GM18868 (cell line): Measurements from ENCODE around the gene PSMC2.
"Not testable (repeated sequence)": the region's sequence is repeated elsewhere in the genome, so short reads cannot be mapped to it uniquely, and the experiment has no call there.

Experiments
- ATAC-seq: cut with Tn5 transposase; IDR thresholded peaks from one replicate; pipeline ENCODE4 v1.9.1; 2021; ENCODE audit warnings: mild to moderate bottlenecking, moderate library complexity; ENCODE audit not compliant: unreplicated experiment

The PSMC2 gene

GRCh38 chr7:103373866-103374643 lies 26.6 kb downstream of the PSMC2 start:
- no peak for ATAC-seq

DNA sequence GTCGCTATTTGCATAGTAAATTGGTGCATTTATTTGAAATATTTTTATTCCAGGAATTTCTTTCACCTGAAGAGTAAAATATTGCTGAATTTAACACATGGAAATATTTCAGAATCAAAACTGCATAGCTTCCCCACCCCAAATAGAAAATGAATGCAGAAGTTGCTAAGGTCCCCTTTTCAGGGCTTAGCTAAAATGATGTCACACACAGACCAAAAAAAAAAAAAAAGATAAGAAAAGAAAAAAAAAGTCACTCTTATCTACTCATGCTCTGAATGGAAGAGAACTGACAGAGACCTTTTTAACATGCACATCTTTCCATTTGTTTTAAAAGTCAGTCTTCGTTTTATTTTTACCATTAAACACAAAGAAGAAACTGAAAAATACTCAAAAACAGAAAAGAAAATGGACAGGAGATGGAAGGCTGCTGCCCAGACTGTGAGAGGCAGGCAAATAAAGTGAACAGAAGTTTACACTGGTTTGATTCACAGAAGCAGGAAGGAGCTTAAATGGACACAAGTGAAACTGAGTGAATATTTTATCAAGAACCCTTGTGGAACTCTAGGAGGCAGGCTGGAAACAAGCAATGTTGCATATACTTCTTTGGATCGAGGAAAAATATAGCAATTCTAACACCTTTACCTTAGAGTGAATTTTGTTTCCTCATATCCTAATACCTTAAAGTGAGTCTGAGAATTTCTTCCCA lies 32.0 kb downstream of the PSMC2 start:
- no peak for ATAC-seq

GRCh38 chr7:103380395-103381191 lies 33.1 kb downstream of the PSMC2 start:
- no peak for ATAC-seq

GRCh38 chr7:103381280-103382031 lies 34.0 kb downstream of the PSMC2 start:
- ATAC-seq = no peak

DNA sequence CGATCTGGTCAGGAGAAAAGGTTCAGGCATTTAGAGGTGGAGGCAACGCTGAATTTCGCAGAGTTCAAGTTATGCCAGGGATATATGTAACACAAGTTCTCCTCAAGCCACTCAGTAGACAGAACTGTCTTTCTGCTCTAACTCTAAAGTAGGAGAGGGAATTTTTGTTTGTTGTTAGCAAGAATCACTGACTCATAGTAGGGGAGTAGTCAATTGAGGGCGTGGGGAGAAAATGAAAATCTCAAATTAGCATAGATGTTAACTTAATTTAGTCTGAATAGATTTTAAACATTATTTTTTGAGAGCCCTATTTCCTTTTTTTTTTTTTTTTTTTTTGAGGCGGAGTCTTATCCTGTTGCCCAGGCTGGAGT lies 34.6 kb downstream of the PSMC2 start:
- ATAC-seq = no peak

GRCh38 chr7:103387242-103387641 lies 39.8 kb downstream of the PSMC2 start:
- ATAC-seq = no peak

DNA sequence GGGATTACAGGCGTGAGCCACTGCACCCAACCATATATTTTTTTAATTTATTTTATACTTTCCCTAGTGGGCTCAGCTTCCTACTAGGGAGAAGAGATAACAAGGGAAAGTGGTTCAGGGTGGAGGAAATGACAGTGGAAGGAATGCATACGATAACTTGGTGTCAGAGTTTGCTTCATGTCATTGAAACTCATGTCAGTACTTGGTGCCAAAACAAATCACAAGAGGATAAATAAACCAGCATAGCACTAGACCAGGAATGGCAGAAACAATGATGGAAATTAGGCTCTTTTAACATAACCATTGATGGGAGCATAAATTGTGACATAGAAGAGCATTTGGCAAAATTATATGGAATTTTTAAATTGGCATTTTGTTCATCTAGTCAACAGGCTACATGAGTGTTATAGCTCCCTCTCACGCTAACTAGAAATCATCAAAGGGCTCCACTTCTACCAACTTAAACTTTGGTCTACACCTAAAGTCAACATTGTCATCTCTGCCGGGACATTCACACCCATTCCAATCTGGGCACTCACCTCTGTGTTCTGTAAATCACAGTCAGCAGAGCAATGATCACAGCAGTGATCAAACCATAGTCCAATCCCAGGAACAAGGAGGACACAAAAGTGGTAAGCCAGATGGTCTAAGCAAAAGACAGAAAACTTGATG lies 41.2 kb downstream of the PSMC2 start:
- no peak for ATAC-seq

DNA sequence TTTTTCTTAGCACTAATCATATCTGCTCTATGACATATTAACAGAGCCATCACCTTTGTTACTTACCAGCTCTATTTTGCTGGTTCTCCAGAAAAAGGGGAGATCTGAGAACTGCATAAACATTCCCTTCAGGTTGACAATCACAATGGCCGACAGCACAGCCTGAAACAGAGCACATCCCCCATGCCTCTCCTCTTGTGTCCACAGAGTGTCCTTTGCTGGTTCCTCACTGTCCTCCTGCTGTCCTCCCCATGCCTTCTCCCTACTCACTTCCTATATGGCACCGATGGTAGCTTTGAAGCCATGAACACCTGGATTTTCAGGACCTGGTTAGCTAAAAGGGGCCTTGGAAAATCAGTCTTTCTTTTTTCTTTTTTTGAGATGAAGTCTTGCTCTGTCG lies 41.8 kb downstream of the PSMC2 start:
- ATAC-seq = no peak

GRCh38 chr7:103391150-103391549 lies 43.7 kb downstream of the PSMC2 start:
- no peak for ATAC-seq

GRCh38 chr7:103391976-103392375 lies 44.5 kb downstream of the PSMC2 start:
- no peak for ATAC-seq

DNA sequence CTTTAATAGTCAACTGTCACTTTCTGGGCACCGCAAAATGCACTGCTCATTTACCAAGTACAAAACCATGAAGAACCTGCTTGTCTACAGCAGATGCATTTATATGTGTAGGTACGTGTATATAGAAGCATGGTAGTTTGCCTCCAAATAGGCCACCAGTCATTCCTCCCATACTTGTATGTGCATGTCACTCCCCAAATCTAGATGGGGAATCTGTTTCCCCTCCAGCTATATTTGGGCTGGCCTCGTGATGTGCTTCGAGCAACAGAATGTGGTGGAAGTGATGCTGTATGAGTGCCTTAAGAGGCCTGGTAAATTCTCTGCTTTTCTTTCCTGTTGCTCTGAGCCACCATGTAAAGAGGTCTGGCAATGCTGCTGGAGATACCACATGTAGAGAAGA lies 47.1 kb downstream of the PSMC2 start:
- ATAC-seq = no peak

GRCh38 chr7:103395071-103395470 lies 47.6 kb downstream of the PSMC2 start:
- no peak for ATAC-seq

DNA sequence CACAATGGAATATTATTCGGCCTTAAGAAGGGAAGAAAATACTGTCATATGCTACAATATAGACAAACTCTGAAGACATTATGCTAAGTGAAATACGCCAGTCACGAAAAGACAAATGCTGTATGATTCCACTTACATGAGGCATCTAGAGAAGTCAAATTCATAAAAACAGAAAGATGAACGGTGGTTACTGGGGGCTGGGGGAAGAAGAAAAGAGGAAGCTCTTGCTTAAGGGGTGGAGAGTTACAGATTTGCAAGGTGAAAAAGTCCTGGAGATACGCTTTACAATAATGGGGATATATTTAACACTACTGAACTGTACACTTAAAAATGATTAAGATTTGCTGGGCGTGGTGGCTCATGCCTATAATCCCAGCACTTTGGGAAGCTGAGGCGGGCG lies 49.0 kb downstream of the PSMC2 start:
- ATAC-seq = no peak

- ATAC-seq = no peak
Measured at GRCh38 chr7:103398483-103399127, 51.2 kb downstream of the PSMC2 start.

GRCh38 chr7:103399687-103400086 lies 52.2 kb downstream of the PSMC2 start:
- ATAC-seq = not testable (repeated sequence)

GRCh38 chr7:103405789-103406613 lies 58.6 kb downstream of the PSMC2 start:
- not testable (repeated sequence) for ATAC-seq

DNA sequence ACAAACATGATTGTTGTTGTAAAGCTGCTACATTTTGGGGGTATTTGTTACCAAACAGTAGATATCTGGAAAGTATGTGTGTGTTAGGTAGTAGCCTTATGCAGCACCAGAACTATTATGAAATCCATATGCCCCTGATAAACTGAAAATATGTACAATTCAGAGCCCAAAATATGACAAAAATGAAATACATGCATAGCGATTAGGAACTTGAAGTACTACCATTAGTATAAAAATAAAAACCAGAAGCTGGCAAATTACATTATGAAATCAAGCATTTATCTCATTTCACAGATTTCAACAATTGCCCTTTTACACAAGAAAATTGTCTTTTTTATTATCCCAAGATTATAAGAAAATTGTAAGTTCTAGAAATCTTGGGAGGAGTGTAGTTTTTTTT lies 64.7 kb downstream of the PSMC2 start:
- ATAC-seq = no peak

- ATAC-seq = no peak
Measured at GRCh38 chr7:103413407-103413806, 66.0 kb downstream of the PSMC2 start.

DNA sequence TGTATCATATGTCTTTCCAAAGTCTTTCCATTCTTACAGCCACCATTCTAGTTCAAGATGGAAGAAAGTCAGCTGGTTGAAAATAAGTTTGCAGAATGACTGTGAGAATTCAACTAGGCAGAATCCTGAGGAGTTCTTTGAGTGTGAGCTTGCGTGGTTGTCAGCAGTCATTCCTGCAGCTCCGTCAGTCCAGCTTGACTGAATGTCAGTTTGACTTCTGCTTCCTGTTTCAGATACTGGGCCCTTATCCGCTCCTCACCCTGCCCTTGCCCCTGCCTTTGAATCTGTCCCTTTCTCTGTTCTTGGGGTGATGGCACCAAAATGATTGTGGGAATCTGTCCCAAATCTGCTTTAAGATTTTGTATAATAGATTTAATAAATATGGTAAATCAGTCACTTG lies 70.8 kb downstream of the PSMC2 start:
- no peak for ATAC-seq
